K562 (cell line): ENCODE data around the gene PALM3. TPM values are rescaled to one million over a fixed set of nuclear protein-coding genes. Genes with fewer than 3 reads are reported as not detected.

Experiments used
- ATAC-seq: fragments of 200-7000 bp; cut with Tn5 transposase; 3 replicates; pipeline ENCODE4 v1.9.1; 2020; ENCODE audit warnings: moderate library complexity
- BruUV-seq: library from RNA; stranded (reverse); fragments of 400-500 nt; replicated peaks from 2 replicates; lab custom pipeline; 2021; lab: Mats Ljungman, UMichigan
- CTCF ChIA-PET: fragments of 300-600 bp; formaldehyde crosslinking; extraction: SDS; loops from one replicate; lab custom pipeline; 2021; ENCODE audit warnings: low intra/inter-chr PET ratio; lab: Yijun Ruan, JAX
- POLR2A ChIA-PET: fragments of 300-600, 350-650 bp; sonication (Branson Sonifier 250); formaldehyde crosslinking; extraction: SDS; loops from one replicate; lab custom pipeline; 2021; ENCODE audit warnings: antibody characterized with exemption, inconsistent platforms; lab: Yijun Ruan, JAX
- DNase-seq, 4 experiments: peaks; one replicate each; pipeline versions ENCODE4 v3.0.0 to v3.0.0-alpha.2; 2011 to 2018; ENCODE audit warnings: low spot score in 3 of 4, mixed read lengths in 3 of 4; ENCODE audit errors: extremely low read depth in 1 of 4
- FAIRE-seq: peaks from 2 replicates; lab custom pipeline; 2011; peaks lifted over from hg19 to GRCh38; lab: Jason Lieb, UNC
- H2AFZ ChIP-seq: 2 replicates; pipeline ENCODE4 v1.6.0; 2011; ENCODE audit warnings: low read depth, low read length, control low read depth, inconsistent platforms
- H3K27ac ChIP-seq: fragments of 200-600 bp; 3 replicates; pipeline ENCODE4 v1.8.0; 2011; ENCODE audit warnings: low read depth, mild to moderate bottlenecking, control low read depth, inconsistent platforms, low read length, moderate library complexity, mixed read lengths; ENCODE audit errors: extremely low read depth
- H3K27me3 ChIP-seq, 2 experiments: fragments of 300-600 bp in 1 of 2; 2 replicates in 1 of 2; 3 replicates in 1 of 2; pipeline versions ENCODE4 v1.6.0 to v1.8.0; 2011; ENCODE audit warnings: inconsistent platforms in 2 of 2, low read length in 2 of 2, mild to moderate bottlenecking in 1 of 2, mixed read lengths in 1 of 2, moderate library complexity in 1 of 2; ENCODE audit not compliant: control insufficient read depth in 2 of 2, insufficient read depth in 2 of 2
- H3K36me3 ChIP-seq: fragments of 300-600 bp; 3 replicates; pipeline ENCODE4 v1.8.0; 2011; ENCODE audit warnings: mild to moderate bottlenecking, low read length, inconsistent platforms; ENCODE audit not compliant: control insufficient read depth, insufficient read depth
- H3K4me1 ChIP-seq, 2 experiments: fragments of 200-600 bp in 1 of 2; replicated peaks in 1 of 2; 2 replicates in 1 of 2; 3 replicates in 1 of 2; pipeline versions ENCODE4 v1.5.1 to v1.8.0; 2011; ENCODE audit warnings: inconsistent platforms in 2 of 2, low read length in 2 of 2, mild to moderate bottlenecking in 1 of 2, mixed read lengths in 1 of 2, moderate library complexity in 1 of 2; ENCODE audit not compliant: control insufficient read depth in 2 of 2, insufficient read depth in 2 of 2
- H3K4me2 ChIP-seq: 2 replicates; pipeline ENCODE4 v1.6.1; 2011; ENCODE audit warnings: low read length, control low read depth, inconsistent platforms, mixed read lengths; ENCODE audit not compliant: insufficient read depth
- H3K4me3 ChIP-seq: fragments of 200-600 bp; sonication (generic), shearing (Covaris generic); 2 replicates; pipeline ENCODE4 v1.5.1; 2016; ENCODE audit warnings: control low read depth, inconsistent platforms
- H3K79me2 ChIP-seq: fragments of 200-600 bp; 3 replicates; pipeline ENCODE4 v1.8.0; 2011; ENCODE audit warnings: low read length, inconsistent platforms; ENCODE audit not compliant: control insufficient read depth, insufficient read depth
- H3K9ac ChIP-seq, 2 experiments: 2 replicates each; pipeline versions ENCODE4 v1.6.0 to v1.6.1; 2011; ENCODE audit warnings: low read depth in 2 of 2, low read length in 2 of 2, control low read depth in 1 of 2, inconsistent platforms in 1 of 2, mild to moderate bottlenecking in 1 of 2, mixed read lengths in 1 of 2; ENCODE audit not compliant: insufficient read depth in 1 of 2
- H3K9me1 ChIP-seq: one replicate; pipeline ENCODE4 v1.6.0; 2011; ENCODE audit warnings: inconsistent platforms, mild to moderate bottlenecking, low read length, moderate library complexity; ENCODE audit not compliant: control insufficient read depth, insufficient read depth
- H3K9me3 ChIP-seq: replicated peaks from 2 replicates; pipeline ENCODE4 v1.5.1; 2011; ENCODE audit warnings: low read depth, low read length, inconsistent platforms; ENCODE audit not compliant: control insufficient read depth, insufficient read depth
- H4K20me1 ChIP-seq: replicated peaks from 2 replicates; pipeline ENCODE4 v1.6.1; 2011; ENCODE audit warnings: low read length, inconsistent platforms, mixed read lengths; ENCODE audit not compliant: control insufficient read depth, insufficient read depth
- CHD2 ChIP-seq: IDR thresholded peaks from 2 replicates; pipeline ENCODE4 v1.6.1; 2011; ENCODE audit warnings: low read depth, low read length
- GTF2F1 ChIP-seq: IDR thresholded peaks from 2 replicates; pipeline ENCODE4 v1.6.1; 2011; ENCODE audit warnings: low read depth, low read length, improper control_type of control experiment
- MTA3 ChIP-seq: fragments of 450-650 bp; formaldehyde crosslinking; IDR thresholded peaks from 2 replicates; pipeline ENCODE4 v1.6.1; 2017; ENCODE audit warnings: mild to moderate bottlenecking, borderline replicate concordance
- SMC3 ChIP-seq: conservative IDR thresholded peaks from 2 replicates; pipeline ENCODE4 v1.6.1; 2011; ENCODE audit warnings: low read depth, low read length, improper control_type of control experiment; ENCODE audit not compliant: insufficient read depth
- TCF15 ChIP-seq: fragments of 250-450 bp; sonication (Bioruptor Pico); IDR thresholded peaks from 2 replicates; pipeline ENCODE4 v1.8.0; 2022; ENCODE audit warnings: moderate library complexity, mild to moderate bottlenecking, inconsistent platforms
- ZNF644 ChIP-seq: fragments of 200-800 bp; sonication (Bioruptor generic); IDR thresholded peaks from 2 replicates; pipeline ENCODE4 v1.6.1; 2016; ENCODE audit warnings: low read depth, missing genetic modification characterization, missing compliant biosample characterization
- WGBS: fragments of 100-300 bp; shearing (Covaris generic); methylation state at CpG from one replicate; pipeline ENCODE4 v1.1.6; 2016; ENCODE audit warnings: low coverage, mixed read lengths; ENCODE audit not compliant: insufficient coverage; ENCODE audit errors: missing lambda C conversion rate; 5-methylcytosine and 5-hydroxymethylcytosine counted together
- in situ Hi-C: fragments of 300-500 bp; cut with MboI; formaldehyde crosslinking; loops from 4 replicates; pipeline ENCODE4 v1.15.0; 2018; ENCODE audit warnings: inconsistent platforms, mixed read lengths
- intact Hi-C: fragments of 100-400 bp; cut with micrococcal nuclease; formaldehyde crosslinking; loops from 2 replicates; pipeline ENCODE4 v1.14.2; 2022
- polyA plus RNA-seq, 8 experiments: library from polyadenylated mRNA; depleted of rRNA in 4 of 8; stranded (reverse) in 5 of 8; unstranded in 3 of 8; fragments of >200 nt; fragmentation: Nextera tagmentation in 2 of 8; fragmentation: Illumina TruSeq in 1 of 8; extraction: Ambion mirVana in 2 of 8; extraction: Trizol in 1 of 8; gene quantifications; 2 replicates each; pipeline versions ENCODE4 v1.2.1 to v1.2.3, GENCODE V29; 2011 to 2014; ENCODE audit warnings: inconsistent platforms in 1 of 8, missing spikeins in 1 of 8
- total RNA-seq, 7 experiments: library from RNA; depleted of rRNA in 6 of 7; stranded (reverse); fragments of >200 nt in 6 of 7; fragmentation: Illumina TruSeq in 2 of 7; extraction: Trizol in 2 of 7; gene quantifications; 2 replicates each; pipeline versions ENCODE4 v1.2.1 to v1.2.3, GENCODE V29; 2011 to 2021; ENCODE audit warnings: low replicate concordance in 1 of 7
- TF ChIP-seq, protein P1 (sequence below): sonication (generic); formaldehyde crosslinking; IDR thresholded peaks from 2 replicates; pipeline ENCODE4 v1.8.1; 2023; ENCODE audit warnings: mild to moderate bottlenecking, missing genetic modification reagents

Gene PALM3
- total and polyA plus RNA-seq, 9 of the 15 experiments (the other 6 are each of a cell fraction or from before 2014, with no cell fraction given), result 0.07 to 9.3 (median 3.3) TPM

DNA sequence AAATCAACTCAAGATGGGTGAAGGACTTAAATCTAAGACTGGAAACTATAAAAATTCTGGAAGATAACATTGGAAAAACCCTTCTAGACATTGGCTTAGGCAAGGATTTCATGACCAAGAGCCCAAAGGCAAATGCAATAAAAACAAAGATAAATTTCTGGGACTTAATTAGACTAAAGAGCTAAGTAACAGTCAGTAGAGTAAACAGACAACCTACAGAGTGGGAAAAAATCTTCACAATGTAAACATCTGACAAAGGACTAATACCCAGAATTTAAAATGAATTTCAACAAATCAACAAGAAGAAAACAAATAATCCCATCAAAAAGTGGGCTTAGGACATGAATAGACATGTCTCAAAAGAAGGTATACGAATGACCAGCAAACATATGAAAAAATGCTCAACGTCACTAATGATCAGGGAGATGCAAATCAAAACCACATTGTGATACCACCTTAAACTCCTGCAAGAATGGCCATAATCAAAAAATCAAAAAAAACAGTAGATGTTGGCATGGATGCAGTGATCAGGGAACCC, 49.4 kb downstream of the PALM3 start:
- FAIRE-seq (no peak), ATAC-seq (no peak), DNase-seq (no peak)
- Histone ChIP-seq H3K36me3 (no peaks in the 10 kb centered on the region), H2AFZ (no peak overlapping the region), H3K4me3 (no peak overlapping the region), H4K20me1 (no peaks in the 10 kb centered on the region), H3K9me1 (no peaks in the 10 kb centered on the region), H3K4me1 (peaks cover 17 to 23% of the 10 kb centered on the region in 2 experiments), H3K9me3 (no peaks in the 10 kb centered on the region), H3K9ac (no peak overlapping the region), H3K27ac (no peak overlapping the region), H3K79me2 (no peaks in the 10 kb centered on the region), H3K4me2 (no peak overlapping the region), H3K27me3 (no peaks in the 10 kb centered on the region)
- intact Hi-C loops (no loop called here), in situ Hi-C loops (no loop called here)
- CTCF ChIA-PET, result no interaction called here
- no TSS peak for BruUV-seq
- TF ChIP-seq, protein P1, sequence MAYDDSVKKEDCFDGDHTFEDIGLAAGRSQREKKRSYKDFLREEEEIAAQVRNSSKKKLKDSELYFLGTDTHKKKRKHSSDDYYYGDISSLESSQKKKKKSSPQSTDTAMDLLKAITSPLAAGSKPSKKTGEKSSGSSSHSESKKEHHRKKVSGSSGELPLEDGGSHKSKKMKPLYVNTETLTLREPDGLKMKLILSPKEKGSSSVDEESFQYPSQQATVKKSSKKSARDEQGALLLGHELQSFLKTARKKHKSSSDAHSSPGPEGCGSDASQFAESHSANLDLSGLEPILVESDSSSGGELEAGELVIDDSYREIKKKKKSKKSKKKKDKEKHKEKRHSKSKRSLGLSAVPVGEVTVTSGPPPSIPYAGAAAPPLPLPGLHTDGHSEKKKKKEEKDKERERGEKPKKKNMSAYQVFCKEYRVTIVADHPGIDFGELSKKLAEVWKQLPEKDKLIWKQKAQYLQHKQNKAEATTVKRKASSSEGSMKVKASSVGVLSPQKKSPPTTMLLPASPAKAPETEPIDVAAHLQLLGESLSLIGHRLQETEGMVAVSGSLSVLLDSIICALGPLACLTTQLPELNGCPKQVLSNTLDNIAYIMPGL, result no peak
- TF ChIP-seq CHD2 (no peak), SMC3 (no peak), MTA3 (no peak), GTF2F1 (no peak), ZNF644 (no peak), TCF15 (CRISPR knock-in tag) (no peak)
- POLR2A ChIA-PET, result interaction anchor here (0.9 kb wide), 1 partner anchor 9 kb away, joined by 4 read pairs; no protein-coding TSS in a partner anchor
- WGBS, result 50% methylated on average over 2 of the region's 2 CpGs
